DMS53 (cell line): ENCODE results near the gene FAM111A.

Experiments
- DNase-seq: peaks from one replicate; lab custom pipeline; 2025; lab: John Stamatoyannopoulos, UW

Gene FAM111A

GRCh38 chr11:59141673-59142460 is 789 bp upstream of the FAM111A start:
- DNase-seq: peak; percentile 45

GRCh38 chr11:59144096-59144495 is 1.4 kb downstream of the FAM111A start:
- DNase-seq: peak; percentile 10

- DNase-seq: peak; percentile 95
Observed at GRCh38 chr11:59144579-59145345, 2.1 kb downstream of the FAM111A start.

GRCh38 chr11:59145534-59145933 is 2.9 kb downstream of the FAM111A start:
- DNase-seq: no peak

- DNase-seq: no peak
Observed at GRCh38 chr11:59151761-59152160, 9.1 kb downstream of the FAM111A start.

GRCh38 chr11:59152312-59152951 is 9.8 kb downstream of the FAM111A start:
- no peak for DNase-seq

GRCh38 chr11:59154610-59155009 is 12.0 kb downstream of the FAM111A start:
- no peak for DNase-seq

- DNase-seq: no peak
Observed at GRCh38 chr11:59157433-59157832, 14.8 kb downstream of the FAM111A start.

- peak; percentile 85 for DNase-seq
Observed at GRCh38 chr11:59158206-59159068, 15.8 kb downstream of the FAM111A start.

- DNase-seq: no peak
Observed at GRCh38 chr11:59164028-59164427, 21.4 kb downstream of the FAM111A start.

- peak; percentile 92 for DNase-seq
Observed at GRCh38 chr11:59171508-59172322, 29.1 kb downstream of the FAM111A start, which contains the start of gene DTX4. TSS of gene DTX4 (plus strand) at chr11:59172132. CDS start at chr11:59172596, 464 bp downstream.

GRCh38 chr11:59172345-59173079 is 29.9 kb downstream of the FAM111A start:
- peak; percentile 25 for DNase-seq

- DNase-seq: peak; percentile 8
Observed at GRCh38 chr11:59173080-59173963, 30.7 kb downstream of the FAM111A start.

GRCh38 chr11:59173964-59174663 is 31.5 kb downstream of the FAM111A start:
- DNase-seq: peak; percentile 6

GRCh38 chr11:59174664-59175033 is 32.0 kb downstream of the FAM111A start:
- no peak for DNase-seq

- DNase-seq: no peak
Observed at GRCh38 chr11:59175091-59175501, 32.4 kb downstream of the FAM111A start.

GRCh38 chr11:59176330-59176729 is 33.7 kb downstream of the FAM111A start:
- no peak for DNase-seq

- no peak for DNase-seq
Observed at GRCh38 chr11:59178402-59178801, 35.7 kb downstream of the FAM111A start.
